Measurements from ENCODE around the gene EPS8L2. TPM values are rescaled to one million over a fixed set of nuclear protein-coding genes. Genes with fewer than 3 reads are reported as not detected.

Gene EPS8L2
- 3.5 TPM for polyA plus RNA-seq (2012; ENCODE audit: insufficient read depth, insufficient read length)

DNA sequence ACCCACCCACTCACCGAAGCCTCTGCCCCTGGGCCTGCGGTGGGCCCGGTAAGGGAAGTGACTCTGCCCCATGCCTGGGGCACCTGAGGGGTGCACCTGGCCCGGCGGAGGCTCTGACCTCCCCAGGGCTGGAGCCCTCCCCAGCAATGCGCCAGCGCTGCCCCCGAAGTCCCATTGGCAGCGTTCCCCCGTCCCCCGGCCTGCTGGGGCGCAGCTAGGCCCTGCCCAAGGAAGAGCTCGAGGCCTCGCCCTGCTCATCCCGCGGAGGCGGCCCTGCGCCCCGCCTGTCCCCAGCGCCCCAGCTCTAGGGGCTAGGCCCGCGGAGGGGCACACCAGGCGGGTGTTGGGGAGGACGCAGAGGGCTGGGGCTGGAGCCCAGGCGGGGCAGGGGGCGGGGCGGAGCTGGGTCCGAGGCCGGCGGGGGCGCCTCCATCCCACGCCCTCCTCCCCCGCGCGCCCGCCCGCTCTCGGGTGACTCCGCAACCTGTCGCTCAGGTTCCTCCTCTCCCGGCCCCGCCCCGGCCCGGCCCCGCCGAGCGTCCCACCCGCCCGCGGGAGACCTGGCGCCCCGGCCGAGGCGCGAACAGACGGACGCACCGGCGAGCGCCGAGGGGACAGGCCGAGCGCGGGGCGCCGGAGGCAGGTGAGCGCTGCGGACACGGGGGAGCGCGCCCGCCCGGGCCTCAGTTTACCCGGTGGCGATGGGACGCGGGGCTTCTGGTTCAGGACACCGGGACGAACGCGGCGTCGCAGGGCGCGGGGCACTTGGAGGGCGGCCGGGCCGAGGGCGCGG is at the start of gene EPS8L2:
Gene EPS8L2, plus strand, starts transcription at position 586 of the 793 bp plus-strand sequence. CDS start 3,177 bp downstream, outside the sequence.
- DNase-seq (ENCODE audit: low read depth, low spot score): no peak
- no peak within 1 kb of the TSS for H3K4me3 ChIP-seq (ENCODE audit: low read length)

DNA sequence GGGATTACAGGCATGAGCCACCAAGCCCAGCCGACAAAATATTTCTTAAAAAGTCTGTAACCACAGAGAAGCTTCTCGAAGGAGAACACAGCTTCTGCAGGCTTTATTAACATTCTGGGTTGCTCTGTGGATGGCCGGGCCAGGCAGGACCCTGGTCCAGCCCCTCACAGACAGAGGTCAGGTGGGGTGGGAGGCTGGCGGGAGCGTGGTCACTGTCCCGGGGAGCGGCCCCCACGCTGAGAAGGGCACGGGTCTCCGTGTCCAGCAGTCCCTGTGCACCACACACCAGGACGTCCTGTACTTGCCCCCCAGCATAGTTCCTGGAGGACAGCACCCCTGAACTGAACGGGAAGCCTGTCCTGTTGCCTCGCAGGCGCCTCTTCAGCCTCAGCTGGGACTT is 49.6 kb upstream of the EPS8L2 start:
- no peak overlapping the region for H3K4me3 ChIP-seq (ENCODE audit: low read length)
- no peak for DNase-seq (ENCODE audit: low read depth, low spot score)

DNA sequence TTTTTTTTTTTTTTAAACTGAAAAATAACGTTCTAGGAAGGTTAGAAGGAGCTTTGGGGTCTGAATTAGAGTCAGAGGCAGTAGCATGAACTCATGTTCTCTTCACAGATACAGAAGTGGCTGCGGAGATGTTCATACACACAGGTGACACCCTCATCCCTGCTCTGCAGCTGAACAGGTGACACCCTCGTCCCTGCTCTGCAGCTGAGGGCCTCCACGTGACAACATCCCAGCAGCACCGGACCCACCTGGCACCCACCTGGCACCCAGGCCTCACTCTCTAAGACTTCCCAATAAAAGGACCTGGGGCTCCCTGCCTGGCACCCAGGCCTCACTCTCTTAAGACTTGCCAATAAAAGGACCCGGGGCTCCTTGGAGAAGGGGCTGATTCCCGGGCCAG is 49.2 kb upstream of the EPS8L2 start:
- DNase-seq (ENCODE audit: low read depth, low spot score): no peak
- H3K4me3 ChIP-seq (ENCODE audit: low read length): no peak overlapping the region

DNA sequence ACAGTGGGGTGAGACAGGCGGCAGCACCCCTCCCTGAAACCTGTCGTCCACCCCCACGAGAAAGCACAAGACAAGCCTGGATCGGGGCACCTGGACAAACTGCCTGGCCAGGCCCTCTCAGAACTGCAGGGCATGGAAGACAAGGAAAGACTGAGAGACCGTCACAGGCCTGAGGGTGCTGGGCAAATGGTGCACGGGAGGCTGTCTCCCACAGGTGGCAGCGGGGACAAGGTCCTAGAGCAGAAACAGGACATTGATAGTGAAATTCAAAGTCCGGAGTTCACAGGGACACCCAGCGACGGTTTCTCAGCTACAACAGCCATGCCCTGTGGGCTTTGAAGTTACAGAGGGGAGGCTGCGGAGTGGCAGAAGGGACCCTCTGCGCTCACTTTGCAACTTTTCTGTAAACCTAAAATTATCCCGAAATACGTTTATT is 48.3 kb upstream of the EPS8L2 start:
- no peak for DNase-seq (ENCODE audit: low read depth, low spot score)
- no peak overlapping the region for H3K4me3 ChIP-seq (ENCODE audit: low read length)

DNA sequence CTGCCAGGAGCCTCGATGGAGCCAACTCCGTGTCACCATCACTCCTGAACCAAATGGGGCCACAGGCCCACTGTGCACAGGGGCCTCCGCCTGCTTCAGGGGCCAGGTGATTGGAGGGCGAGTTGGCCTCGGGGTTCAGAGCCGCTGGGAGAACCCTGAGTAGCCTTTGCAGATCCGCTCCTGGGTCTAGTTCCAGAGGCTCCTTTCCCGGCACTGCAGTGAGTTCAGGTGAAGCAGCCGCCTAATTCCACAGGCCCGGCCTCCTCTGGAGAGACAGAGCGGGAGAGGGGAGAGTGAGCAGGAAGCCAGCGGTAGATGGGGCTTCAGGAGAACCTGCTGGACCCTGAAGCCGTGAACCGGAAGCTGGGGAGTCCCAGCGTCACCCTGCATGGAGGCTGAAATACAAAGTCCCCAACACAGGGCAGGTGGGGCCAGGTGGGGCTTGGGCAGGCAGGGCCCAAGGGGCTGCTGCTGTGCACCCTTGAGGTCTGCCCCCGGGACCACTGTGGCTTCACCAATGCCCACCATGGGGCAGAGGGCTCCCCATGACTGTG is 46.4 kb upstream of the EPS8L2 start:
- DNase-seq (ENCODE audit: low read depth, low spot score): no peak
- no peak overlapping the region for H3K4me3 ChIP-seq (ENCODE audit: low read length)

DNA sequence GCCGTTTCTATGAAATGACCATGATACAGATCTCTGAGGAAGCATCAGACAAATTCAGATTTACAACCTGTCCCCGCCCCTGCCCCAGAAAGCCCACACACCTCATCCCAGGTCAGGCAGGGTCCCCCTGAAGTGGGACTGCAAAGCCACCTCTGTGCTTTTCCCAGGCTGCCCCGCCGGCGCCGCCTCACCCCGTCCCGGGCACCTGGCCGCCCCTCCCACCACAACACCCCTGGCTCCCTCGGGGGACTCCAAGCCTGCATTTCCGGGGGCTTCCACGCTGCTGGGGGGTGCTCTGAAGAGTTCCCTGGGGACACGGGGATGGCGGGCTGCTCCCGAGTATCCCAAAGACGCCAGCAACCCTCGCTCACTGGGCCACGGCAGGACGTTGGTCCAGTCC is 45.8 kb upstream of the EPS8L2 start:
- H3K4me3 ChIP-seq (ENCODE audit: low read length): no peak overlapping the region
- DNase-seq (ENCODE audit: low read depth, low spot score): no peak

DNA sequence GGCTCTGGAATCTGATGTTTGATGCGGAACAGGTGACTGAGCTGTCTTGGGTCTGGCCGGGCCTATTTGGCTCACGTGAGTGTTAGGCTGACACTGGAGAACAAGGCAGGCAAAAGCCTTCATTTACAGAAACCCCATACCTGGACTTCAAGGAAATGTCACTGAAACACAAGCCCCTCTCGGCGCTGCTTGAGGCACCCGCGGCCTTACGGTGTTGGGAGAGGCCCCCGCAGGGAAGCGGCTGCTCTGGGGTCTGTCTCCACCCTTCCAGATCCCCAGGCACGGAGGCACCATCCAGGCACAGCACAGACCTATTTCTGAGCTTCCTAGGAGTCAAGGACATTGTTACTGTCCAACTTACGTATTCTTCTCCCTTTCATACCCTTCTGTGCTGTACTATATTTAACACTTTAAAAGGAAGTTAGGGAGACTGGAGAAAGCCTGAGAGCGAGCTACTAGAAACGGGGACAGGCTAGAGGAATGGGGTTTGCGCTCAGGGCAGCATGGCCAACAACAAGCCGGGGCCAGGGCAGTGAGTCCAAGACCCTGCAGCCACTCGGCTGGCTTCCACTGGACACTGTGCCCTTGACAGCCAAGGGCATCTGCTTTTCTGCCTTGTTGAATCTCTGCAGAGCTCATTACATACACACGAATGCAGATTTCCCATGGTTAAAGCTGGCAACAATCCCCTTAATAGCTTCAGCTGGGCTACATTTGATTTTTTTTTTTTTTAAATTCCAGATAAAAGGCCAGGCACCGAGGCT is 45.2 kb upstream of the EPS8L2 start:
- H3K4me3 ChIP-seq (ENCODE audit: low read length): no peak overlapping the region
- no peak for DNase-seq (ENCODE audit: low read depth, low spot score)

DNA sequence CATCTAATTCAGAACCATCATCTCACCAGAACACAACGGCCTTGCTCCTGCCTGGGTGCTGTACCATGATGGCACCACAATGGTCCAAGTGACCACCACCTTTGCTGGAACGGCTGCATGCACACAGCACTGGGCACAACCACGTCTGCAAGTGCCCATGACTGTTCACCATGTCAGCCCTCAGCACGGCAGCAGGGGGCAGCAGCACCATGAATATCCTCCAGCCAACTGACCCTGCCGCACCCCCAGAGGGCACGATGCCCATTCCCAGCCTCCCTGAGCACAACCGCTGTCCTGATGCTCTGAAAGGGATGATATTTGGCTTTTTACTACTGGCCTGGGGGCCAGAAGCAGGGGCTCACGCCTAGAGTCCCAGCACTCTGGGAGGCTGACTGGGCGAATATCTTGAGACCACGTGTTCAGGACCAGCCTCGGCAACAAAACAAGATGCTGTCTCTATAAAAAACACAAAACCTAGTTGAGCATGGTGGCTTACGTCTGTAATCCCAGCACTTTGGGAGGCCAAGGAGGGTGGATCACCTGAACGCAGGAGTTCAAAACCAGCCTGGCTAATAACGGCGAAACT is 43.2 kb upstream of the EPS8L2 start:
- no peak for DNase-seq (ENCODE audit: low read depth, low spot score)
- H3K4me3 ChIP-seq (ENCODE audit: low read length): no peak overlapping the region

DNA sequence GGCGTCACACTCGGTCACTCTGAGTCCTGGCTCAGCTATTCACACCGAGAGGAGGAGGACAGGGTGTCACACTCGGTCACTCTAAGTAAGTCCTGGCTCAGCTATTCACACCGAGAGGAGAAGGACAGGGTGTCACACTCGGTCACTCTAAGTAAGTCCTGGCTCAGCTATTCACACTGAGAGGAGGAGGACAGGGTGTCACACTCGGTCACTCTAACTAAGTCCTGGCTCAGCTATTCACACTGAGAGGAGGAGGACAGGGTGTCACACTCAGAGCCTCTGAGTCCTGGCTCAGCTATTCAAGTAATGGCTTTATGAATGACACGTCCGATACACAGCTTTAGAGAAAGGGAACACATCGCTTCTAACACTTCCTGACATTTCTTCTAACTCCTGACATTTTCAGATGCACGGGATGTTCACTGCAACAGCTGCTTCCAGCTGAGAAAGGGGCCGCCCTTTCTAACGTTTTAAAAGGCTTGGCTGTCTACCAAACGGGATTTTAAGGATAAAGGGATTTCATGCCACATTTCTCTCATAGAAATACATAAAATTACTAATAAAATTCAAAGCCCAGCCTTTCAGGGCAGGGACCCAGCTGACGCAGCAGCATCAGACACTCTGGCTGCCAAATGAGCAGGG is 40.8 kb upstream of the EPS8L2 start:
- H3K4me3 ChIP-seq (ENCODE audit: low read length): no peak overlapping the region
- DNase-seq (ENCODE audit: low read depth, low spot score): no peak

DNA sequence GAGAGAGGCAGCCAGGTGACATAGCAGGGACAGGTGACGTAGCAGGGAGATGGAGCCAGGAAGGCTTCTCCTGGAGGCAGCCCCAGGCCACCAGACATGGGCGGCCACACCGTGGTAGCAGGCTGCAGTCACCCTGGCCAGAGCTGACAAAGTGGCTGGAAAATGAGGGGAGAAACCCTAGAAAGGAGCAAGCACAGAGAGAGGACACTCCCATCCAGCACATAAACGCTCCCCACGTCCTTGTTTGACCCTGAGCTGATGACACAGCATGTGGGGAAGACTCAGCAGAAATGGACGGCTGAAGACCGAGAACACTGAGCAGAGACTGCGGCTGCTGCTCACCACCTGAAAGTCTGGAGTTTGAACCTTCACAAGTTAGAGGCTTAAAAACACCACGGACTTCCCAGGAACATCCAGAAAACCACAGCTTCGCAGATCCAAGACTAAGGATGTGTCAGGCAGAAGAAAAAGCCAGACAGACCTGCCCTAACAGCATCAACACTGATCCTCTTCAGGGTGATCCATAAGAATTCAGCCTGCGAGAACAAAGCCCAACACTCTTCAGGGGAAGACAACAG is 40.2 kb upstream of the EPS8L2 start:
- H3K4me3 ChIP-seq (ENCODE audit: low read length): no peak overlapping the region
- DNase-seq (ENCODE audit: low read depth, low spot score): no peak

DNA sequence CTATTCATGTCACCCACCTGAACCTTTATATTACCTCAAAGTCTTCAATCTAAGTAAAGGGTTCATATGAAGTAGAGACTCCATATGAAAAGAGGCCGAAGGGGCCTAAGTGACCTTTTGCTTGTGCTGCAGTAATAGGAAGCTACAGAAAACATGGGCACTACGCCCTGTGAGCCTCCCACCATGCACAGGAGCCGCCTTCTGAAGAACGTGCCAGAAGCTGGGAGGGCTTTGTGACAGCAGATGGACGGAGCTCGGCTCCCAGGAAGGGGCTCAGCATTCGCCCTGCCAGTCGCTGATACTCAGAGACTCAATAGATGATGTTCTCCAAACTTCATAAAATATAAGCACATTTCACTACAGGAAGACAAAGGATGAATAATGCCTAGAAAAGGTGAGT is 32.2 kb upstream of the EPS8L2 start:
- no peak for DNase-seq (ENCODE audit: low read depth, low spot score)
- H3K4me3 ChIP-seq (ENCODE audit: low read length): no peak overlapping the region

DNA sequence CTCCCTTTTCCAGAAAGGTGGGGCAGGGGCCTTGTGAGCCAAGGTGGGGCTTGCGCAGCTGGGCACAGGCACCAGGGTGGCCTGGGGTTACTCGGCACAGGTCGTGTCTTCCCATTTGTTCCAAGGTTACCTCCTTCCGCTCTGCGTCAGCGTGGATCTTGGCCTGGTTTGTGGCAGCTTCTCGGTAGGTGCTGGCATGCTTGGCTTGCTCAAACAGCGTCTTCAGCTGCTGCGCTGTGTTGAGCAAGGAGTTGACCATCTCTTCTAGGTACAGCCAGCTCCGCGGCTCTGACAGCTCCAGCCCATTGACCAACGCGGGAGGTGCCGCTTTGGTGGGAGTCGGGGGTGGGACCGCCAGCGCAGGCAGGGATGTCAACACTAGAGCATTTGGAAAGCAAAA is 31.6 kb upstream of the EPS8L2 start:
- DNase-seq (ENCODE audit: low read depth, low spot score): no peak

DNA sequence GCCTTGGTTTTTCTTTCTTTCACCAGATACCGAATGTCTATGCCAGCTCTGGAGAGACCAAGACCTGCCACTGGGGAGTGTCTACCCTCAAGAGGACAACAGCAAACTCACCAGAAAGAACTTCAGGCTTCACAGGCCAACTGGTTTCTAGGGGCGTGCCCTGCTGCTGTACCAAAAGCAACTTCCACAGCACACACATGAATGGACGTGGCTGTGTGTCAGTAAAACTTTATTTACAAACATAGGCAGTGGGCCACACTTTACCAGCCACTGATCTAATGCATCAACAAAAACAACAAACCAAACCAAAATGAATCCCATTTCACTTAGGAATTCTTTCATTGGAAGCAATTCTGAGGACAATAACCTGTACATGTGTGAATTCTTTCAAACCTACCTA is 27.7 kb upstream of the EPS8L2 start:
- DNase-seq (ENCODE audit: low read depth, low spot score): no peak
- H3K4me3 ChIP-seq (ENCODE audit: low read length): no peak overlapping the region

More for the DNA sequence above, 31.6 kb upstream of the EPS8L2 start:
- H3K4me3 ChIP-seq (ENCODE audit: low read length): no peak overlapping the region

DNA sequence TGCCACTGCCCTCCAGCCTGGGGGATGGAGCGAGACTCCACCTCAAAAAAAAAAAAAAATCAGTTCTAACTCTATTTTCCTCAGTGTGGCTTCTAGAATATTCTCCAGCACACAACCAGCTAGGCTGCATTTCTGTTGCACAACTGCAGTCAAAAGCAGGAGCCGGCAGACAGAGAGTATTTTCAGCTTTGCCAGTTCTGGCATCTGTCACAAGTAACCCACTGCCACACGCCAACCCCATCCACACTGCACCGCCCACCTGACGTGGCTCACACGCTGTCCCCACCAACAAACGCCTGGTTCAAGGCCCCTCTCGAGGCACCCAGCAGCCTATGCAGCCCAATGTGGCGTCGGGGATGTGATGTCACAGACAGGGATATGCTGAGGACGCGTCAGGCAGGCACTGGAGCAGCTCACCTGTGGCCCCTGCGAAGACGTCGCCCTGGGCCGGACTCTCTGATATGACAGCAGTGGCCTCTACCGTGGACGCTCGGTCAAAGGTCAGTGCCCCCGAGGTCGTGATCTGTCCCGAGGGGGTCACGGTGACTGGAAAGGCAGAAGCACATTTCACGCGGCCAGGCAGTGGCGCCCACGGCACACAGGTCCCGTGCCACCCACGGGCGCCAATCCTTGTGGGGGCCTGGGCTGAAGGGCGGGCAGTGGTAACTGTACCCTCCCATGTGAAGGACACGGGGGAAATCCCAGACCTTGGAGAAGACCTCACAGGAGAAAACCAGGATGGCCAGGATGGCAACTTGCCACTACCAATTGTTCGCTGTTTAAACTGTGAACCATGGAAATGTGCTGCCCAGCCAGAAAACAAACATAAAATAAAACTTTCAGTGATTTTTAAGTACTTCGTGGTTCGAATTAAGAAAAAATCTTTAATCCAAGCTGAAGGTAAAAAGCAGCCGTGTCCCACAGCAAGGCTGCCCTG is 26.5 kb upstream of the EPS8L2 start:
- no peak overlapping the region for H3K4me3 ChIP-seq (ENCODE audit: low read length)
- no peak for DNase-seq (ENCODE audit: low read depth, low spot score)

DNA sequence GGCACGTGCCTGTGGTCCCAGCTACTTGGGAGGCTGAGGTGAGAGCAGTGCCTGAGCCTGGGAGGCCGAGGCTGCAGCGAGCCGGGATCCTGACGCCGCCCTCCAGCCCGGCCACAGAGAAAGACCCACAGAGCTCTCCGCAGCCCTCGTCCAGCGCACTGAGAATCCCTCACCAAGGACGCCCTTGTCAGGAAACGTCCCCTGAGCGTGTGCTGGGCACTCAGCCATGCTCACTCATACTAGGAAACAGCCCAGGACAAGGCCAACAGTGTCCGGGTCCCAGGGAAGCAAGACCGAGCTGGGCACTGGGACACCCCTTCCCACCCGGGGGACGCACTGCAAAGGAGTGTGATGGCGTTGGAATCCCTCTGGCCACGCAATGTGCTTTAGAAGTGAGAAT is 25.6 kb upstream of the EPS8L2 start:
- DNase-seq (ENCODE audit: low read depth, low spot score): no peak
- no peak overlapping the region for H3K4me3 ChIP-seq (ENCODE audit: low read length)

DNA sequence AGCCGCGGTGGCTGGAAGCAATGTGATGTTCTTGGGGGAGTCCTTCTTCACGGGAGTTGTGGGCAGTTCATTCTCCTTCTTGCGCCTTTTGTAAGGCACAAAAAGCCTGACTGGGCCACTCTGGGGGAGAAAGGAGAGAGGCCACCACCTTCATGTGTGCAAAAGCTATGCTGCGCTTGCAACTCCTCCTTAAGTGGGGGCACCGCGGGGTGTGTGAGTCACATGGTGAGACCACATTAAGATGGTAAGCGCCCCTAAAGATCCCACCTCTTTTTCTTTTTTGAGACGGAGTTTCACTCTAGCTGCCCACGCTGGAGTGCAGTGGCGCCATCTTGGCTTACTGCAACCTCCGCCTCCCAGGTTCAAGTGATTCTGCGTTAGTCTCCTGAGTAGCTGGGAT is 25.1 kb upstream of the EPS8L2 start:
- H3K4me3 ChIP-seq (ENCODE audit: low read length): no peak overlapping the region
- no peak for DNase-seq (ENCODE audit: low read depth, low spot score)

DNA sequence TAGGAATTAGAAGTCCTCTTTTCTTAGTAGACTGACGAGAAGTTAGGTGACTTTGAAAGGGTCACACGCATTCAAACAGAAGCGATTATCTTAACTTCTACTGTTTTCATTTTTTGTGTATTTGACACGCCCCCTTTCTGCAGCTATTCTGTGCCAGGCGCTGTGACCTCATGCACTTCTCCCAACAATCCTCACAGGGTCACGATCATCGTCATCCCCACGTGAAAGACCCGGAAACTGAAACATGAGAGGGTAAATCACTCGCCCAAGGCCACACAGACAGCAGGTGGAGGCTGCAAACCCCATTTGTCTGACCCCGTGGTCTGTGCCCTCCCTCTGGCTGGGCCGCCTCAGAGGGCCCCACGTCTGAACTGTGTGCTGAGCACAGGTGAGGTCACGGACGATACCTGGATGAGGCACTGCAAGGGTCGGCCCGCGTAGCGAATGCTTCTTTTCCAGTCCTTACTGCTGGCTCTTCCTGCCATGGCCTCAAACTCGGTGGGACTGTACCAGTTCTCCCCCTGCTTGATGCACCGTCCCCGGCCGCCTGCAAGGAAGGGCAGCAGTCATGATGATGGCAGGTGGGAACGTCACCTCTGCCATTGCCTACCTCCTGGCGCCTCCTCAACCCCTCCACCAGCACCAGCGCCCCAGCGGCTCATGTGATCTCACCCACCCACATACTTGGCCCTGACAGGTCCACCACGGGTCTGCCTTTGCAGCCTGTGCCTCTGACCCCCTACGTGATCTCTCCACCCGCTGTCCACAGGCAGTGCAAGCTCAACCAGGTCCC is 19.4 kb upstream of the EPS8L2 start:
- no peak overlapping the region for H3K4me3 ChIP-seq (ENCODE audit: low read length)
- DNase-seq (ENCODE audit: low read depth, low spot score): no peak

Measured in Jurkat, Clone E6-1 (cell line).